GM19099 (cell line): ENCODE measurements around the gene SMIM9.

ENCODE experiments used
- POLR2A ChIP-seq: IDR thresholded peaks from 3 replicates; pipeline ENCODE4 v1.6.1; 2011; ENCODE audit warnings: low read depth; ENCODE audit not compliant: insufficient read length; ENCODE audit errors: extremely low read depth

Gene SMIM9

DNA sequence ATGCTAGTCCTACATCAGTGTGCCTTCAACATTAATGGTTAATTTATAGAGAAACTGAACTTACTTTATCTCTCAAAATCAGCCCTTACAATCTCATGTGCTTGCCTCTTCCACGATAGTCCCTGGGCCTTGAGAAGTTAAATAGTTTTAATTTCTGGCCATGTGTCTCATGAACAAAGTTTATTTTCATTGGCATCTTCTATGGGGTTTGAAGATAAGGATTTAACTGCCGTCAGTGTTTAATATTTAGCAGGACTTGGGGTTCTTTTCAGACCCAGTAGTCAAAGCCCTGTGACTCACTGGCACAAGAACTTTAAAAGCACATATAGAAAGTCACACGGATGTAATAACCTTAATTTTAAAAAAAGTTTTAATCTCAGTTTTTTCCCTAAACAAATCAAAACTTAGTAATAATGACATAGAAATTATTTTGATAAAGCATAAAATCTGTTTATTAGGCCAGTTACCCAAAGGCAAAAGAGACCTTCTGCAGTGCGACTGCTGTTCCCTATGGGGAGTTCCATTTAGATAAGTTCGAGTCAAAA lies 19.1 kb downstream of the SMIM9 start:
- TF ChIP-seq POLR2A, result no peak

DNA sequence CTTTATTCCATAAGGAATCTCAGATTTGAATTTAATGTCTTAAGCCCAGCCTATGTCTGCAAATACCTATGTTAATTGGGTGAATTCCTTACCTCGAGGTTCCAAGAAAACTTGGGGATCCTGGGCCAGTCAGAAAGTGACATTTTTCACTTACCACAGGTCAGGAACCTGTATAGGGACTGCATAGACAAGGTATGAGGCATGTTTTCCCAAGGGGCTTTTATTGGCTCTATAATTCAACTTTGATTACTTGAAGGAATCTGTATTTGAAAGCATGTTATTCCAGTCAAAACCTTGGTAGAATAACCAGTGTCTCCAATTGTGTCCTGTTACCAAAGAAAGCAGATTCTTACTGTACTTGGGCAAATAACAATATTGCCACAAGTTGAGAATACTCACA lies 20.7 kb downstream of the SMIM9 start:
- TF ChIP-seq POLR2A, result no peak

DNA sequence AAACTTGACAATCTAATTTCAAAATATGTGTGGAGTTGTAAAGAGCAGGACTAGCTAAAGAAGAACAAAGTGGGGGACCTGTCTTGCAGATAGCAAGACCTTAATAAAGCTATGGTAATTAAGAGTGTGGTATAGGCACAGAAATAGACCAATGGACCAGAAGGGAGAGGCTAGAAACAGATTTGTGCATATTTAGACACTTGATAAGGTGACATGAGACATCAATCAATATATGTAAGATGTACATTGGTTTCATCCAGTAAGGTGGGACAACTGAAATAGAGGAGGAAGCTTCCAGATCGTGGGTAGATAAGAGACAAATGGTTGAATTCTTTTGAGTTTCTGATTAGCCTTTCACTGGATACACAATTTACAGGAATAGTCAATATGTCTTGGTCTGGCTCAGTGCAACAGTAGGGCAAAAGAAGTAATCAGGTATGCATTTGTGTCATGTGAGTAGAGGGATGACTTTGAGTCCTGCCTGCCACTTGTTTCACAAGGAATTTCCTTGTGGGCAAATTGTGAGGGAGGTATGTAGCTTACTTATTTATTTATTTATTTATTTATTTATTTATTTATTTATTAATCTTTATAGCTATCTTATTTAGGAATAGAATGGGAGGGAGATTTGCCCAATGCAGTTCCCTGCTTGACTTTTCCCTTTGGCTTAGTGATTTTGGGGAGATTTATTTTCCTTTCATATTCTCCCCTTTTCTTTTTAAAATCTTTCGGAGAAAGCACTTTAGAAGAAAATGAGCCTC lies 21.9 kb downstream of the SMIM9 start:
- TF ChIP-seq POLR2A, result no peak

DNA sequence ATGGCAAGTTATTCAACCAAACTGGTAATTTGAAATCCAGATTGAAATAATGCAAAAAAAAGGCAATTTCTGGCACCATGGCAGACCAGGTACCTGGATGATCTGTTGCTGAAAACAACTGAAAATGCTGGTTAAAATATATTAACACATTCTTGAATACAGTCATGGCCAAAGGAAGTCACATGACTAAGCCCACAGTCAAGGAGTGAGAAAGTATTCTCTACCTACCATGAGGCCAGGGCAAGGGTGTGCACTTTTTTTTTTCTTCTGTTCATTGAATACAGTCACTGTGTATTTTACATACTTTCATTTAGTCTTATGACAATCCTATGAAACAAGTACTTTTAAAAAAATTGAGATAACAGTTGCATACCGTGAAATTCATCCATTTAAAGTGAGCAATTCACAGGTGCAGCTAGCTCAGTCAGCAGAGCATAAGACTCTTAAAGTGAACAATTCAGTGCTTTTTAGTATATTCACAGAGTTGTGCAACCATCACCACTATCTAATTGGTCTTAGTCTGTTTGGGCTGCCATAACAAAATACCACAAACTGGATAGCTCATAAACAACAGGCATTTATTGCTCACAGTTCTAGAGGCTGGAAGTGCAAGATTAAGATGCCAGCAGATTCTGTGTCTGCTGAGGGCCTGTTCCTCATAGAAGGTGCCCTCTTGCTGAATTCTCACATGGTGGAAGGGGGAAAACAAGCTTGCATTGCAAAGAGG lies 24.4 kb downstream of the SMIM9 start:
- TF ChIP-seq POLR2A, result no peak

DNA sequence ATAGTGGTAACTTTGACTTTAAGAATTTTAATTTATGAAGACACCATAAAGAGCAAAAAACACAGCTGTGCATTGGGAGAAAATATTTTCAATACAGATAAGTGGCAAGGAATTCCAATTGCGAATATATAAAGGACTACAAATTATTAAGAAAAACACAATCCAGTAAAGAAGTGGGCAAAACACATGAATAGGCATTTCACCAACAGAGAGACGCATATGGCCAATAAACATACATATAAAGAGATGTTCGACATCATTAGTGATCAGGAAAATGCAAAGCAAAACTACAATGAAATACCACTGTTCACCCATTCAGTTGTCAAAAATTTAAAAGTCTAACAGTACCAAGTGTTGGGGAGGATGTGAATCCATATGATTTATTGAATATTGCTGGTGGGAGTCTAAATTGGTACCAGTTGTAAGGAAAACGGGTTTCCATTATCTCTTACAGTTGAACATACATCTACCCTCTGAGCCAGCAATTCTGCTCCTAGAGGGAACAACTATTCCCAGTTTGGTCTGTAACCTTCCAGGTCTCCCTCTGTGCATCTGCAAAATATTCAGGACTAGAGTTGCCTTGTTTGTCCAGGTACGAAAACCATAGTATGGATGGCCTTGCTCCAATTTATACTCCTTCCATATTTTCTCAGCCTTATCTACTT lies 27.5 kb downstream of the SMIM9 start:
- no peak for TF ChIP-seq POLR2A

DNA sequence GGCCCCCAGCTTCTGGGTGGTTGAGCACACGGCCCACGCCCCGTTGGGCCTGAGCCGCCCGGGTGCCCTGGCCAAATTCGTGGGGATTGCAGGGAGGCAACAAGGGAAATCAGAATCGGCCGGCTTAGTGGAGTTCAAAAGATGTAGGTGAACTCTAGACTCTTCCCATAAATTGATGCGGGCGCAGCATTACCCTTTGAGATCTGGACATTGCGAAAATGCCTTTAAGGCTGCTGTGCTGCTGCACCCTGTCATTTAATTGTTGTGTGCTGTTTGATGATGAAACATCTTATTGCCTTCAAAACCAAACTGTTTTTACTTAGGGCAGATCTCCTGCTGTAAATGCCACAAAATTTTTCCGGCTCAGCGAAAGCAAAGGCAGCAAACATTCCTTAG lies 28.8 kb downstream of the SMIM9 start:
- no peak for TF ChIP-seq POLR2A

DNA sequence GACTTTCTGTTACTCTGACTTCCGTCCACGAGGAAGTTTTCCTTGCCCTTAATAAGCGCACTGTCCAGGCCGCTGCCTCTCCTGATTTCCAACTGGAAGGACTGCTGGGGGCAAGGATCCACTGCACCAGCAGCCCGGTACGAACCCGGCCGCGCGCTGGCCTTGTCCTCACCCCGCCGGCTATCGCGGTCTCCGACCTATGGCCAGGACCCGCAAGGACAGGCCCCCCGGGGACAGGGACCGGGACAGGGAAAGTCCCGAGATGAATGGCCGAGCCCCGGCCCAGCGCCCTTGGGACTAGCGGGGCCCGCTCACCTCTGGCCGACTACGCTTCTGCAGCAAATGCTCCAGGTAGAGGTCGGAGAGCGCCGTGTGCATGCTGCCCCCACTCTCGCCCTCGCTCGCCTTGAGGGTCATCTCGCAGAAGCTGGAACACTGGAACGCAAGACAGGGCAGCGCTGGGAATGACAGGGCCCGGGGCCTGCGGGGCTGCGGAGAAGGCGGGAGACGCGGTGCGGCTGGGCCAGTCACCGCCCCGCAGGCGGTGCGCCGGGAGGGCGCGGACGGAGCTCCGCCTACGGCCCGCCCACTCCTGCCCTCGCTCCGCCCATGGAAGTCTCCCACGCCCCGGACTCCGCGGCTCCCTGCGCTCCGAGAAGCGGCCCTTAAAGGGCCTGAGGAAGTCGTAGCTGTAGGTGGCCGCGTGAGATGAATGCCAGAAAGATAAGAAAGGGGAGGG lies 29.3 kb downstream of the SMIM9 start, which contains the start of gene MPP1:
Gene MPP1, minus strand, starts transcription at position 529 of the 739 bp plus-strand sequence. Its CDS starts 112 bp downstream, at position 417.
- peak; percentile 57 for TF ChIP-seq POLR2A

DNA sequence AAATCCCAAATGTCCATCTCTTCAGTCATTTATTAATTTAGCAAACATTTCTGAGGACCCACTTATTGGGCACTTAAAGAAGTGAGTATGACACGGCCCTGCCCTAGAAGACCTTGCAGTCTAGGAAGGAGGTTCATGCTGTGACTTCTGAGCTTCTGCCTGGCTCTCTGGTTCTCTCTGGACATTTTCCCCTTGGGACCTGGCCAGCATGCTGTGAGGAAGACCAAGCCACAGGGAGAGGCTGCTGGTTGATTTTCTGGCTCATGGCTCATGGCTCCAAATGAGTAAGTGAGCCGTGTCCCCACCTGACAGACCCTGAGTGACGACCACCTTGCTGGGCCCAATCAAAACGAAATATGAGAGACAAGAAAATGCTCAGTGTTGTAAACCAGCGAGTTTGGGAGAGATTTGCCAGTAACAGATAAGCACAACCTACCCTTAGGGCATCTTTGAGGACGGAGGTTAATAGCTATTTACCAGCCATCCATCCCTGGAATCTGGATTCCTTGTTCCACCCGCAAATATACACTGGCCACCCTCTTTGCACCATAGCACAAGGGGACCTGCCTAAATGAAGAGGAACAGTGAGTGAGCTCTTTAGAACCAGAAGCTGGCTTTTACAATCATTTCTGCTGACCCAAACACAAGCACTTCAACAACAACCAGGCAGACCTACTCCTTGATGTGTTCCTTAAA lies 30.1 kb downstream of the SMIM9 start:
- no peak for TF ChIP-seq POLR2A

DNA sequence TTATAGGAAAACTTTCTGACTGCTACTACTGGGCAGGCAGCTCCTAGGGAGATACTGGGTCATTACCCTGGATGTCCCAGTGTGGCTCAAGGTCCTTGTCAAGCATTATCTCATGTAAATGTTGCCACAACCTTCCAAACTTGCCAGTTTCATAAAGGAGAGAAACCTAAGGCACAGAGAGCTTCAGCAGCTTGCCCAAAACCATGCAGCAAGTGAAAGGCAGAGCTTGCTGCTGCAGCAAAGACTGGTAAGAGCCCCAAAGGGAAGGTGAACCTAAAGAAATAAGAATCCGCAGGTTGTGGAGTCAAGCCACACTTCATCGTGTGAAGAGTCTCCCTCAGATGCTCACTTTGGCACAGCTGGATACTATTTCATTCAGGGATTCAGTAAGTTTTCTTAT lies 31.5 kb downstream of the SMIM9 start:
- no peak for TF ChIP-seq POLR2A

DNA sequence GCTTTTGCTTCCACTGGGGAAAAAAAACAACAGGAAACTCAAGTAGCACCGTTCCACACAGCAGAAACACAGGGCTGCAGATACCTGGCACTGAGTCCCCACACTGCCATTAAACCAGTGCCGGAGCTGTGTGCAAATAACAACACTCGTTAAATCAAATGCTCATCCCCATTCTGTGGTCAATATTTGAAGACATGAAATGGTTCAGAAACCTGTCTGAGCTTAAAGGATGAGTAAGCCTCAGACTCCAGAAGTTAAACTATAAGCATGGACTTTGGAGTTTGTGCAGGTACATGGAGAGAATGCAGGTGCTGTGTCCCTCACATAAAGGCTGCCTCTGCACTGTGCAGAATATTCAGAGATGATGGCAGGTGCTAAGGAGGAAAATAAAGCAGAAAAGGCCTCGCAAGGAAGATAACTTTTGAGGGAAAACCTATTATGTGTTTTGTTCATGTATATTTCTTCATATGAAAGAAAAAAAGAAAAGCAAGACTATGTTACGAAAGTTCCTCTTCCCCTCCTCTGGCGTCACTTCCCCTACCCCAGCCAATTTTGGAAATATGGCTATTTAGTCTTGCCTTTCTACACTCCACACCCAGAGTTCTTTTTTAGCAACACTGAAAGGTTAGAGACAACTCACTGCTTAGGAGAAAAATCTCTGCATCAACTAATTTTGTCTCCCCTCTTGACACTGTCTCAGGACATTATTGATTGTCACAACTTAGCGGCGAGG lies 33.8 kb downstream of the SMIM9 start:
- no peak for TF ChIP-seq POLR2A

DNA sequence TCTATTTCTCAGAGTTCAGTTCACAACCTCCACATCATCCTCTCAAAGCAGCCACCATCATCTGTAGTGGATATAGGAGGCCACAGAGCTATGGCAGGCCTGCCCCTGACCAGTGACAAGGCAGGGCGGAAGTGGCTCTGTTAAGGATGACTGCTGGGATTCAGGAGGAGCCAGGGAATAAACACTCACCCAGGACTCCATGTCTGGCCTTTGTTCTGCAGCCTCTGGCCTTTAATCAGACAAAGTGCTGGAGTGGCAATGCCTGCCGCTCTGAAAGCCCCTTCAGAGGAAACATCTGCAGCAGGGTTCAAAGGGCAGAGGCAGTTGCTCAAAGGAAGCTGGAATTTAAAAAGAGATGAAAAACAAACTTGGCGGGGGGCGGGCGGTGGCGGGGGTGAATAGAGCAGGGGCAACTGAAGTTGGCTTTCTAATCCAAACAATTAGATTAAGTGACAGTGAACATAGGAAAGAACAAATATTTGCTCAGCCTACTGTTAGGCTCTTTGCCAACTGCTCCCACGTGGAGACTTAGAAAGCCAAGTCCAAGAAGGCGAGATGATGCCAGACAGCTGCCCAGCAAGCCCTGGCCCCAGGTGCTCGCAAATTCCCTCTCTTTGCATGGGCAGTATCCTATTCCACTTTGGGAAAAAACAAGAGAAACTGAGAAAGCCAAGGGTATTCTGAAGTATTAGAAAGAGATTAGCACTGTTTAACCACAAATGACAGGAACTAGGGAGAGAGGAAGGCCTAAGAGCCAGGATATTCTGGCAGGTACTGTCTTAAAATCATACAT lies 34.7 kb downstream of the SMIM9 start:
- TF ChIP-seq POLR2A, result no peak

DNA sequence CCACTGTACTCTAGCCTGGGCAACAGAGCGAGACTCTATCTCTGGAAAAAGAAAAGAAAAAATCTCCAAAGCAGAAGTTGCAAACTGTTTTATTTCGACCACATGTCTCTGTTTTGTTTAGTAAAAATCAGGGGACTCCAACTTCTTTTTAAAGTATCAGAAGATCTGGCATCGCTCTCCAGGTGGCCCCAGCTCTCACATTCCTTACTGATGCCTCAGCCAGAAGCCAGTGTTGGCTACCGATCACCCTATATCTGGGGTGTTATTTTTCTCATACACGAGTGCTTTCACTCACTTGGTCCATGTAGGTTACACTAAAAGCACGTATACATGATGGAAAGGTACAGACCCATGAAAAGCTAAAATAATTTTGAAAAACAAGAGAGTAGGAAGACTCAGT lies 37.5 kb downstream of the SMIM9 start:
- TF ChIP-seq POLR2A, result no peak

DNA sequence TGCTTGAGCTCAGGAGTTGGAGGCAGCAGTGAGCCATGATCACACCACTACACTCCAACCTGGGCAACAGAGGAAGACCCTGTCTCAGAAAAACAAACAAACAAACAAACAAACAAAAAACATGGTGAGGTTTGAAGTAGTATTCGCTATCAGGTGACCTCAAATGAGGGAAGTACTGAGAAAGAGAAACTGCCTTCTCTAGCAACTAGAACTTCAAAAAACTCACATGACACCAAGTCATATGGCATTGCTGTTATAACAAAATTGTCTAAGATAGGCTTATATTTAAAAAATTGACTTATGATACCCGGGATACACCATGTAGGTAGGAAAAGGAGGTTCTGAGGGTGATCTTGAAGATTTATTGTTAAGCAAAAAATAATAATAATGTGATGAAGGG lies 39.4 kb downstream of the SMIM9 start:
- TF ChIP-seq POLR2A, result no peak

DNA sequence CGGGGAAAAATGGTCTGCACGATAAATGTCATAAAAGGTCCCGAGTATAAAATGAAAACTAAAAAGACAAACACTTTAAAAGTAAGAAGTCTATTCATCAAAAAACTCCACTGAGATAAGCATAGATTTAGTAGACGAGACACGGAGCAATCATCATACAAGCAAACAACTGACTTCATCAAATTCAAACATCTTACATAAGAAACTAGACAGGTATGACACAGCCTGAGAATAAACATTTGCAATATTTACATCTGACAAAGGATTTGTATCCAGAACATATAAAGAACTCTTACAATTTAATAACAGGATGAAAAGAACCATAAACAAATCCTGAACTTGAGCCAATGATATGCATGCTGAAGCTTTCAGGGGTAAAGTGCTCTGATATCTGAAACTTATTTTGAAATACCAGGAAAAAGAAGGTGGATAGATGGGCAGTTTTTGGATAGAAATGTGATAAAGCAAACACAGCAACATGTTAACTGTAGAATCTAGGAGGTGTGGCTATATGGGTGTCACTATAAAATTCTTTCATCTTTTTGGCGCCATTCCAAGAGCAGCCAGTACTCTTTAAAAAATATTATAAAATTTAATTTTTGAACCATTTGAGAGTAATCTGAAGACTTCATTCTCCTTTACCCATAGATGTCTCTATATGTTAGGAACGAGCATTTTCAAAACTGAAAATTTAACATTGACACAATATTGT lies 41.2 kb downstream of the SMIM9 start:
- no peak for TF ChIP-seq POLR2A
